ENCODE results near the gene PKD2.

The PKD2 gene

DNA sequence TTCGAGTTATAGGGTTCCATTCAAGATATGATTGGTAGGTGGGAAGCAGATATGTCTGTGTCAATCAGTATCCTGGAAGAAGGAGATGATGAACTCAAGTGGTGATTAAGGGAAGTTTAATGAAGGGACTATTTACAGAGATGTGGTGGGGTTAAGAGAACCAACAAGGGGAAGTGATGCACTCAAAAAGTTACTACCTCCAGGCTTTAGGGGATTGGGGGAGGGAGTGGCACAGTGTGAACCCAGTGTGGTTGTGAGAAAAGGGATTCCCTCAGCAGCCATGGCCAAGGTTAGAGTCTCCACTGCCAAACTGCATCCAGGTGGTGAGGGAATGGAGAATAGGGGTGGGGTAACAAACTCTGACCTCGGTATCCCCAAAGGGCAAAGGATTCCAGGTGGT is 27.9 kb downstream of the PKD2 start:
- TF ChIP-seq, protein P1, sequence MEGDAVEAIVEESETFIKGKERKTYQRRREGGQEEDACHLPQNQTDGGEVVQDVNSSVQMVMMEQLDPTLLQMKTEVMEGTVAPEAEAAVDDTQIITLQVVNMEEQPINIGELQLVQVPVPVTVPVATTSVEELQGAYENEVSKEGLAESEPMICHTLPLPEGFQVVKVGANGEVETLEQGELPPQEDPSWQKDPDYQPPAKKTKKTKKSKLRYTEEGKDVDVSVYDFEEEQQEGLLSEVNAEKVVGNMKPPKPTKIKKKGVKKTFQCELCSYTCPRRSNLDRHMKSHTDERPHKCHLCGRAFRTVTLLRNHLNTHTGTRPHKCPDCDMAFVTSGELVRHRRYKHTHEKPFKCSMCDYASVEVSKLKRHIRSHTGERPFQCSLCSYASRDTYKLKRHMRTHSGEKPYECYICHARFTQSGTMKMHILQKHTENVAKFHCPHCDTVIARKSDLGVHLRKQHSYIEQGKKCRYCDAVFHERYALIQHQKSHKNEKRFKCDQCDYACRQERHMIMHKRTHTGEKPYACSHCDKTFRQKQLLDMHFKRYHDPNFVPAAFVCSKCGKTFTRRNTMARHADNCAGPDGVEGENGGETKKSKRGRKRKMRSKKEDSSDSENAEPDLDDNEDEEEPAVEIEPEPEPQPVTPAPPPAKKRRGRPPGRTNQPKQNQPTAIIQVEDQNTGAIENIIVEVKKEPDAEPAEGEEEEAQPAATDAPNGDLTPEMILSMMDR (IDR thresholded peaks at IDR 0.05; ENCODE audit: low read depth, low read length): no peak
- Histone ChIP-seq H3K36me3 (peaks cover 31% of the 10 kb centered on the region), H3K27me3 (ENCODE audit: insufficient read depth, low read depth, severe bottlenecking) (no peaks in the 10 kb centered on the region), H3K4me3 (ENCODE audit: low read depth, low read length) (no peak overlapping the region), H3K27ac (no peak overlapping the region), H3K9me3 (ENCODE audit: severe bottlenecking) (no peaks in the 10 kb centered on the region)
- DNase-seq: no peak

DNA sequence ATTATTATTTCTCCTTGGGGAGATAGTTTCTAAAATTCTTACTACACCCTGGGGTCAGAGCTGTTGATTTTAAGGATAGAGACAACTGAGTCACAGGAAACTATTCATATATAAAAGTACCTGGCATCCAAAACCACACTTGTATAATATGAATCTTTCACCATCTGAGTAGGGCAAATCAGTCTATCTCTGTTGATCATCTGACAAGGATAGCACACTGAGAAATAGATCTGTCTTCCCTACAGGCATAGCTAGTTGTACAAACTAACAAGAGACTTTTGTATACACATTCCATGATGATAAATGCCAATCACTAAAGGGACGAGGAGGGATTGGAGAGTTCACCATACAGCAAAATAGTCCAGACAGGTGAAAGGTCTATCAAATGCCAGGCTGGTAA is 30.0 kb downstream of the PKD2 start:
- H3K27ac ChIP-seq: no peak overlapping the region
- H3K9me3 ChIP-seq (ENCODE audit: severe bottlenecking): no peaks in the 10 kb centered on the region
- TF ChIP-seq, protein P1 (IDR thresholded peaks at IDR 0.05; ENCODE audit: low read depth, low read length): no peak
- no peak overlapping the region for H3K4me3 ChIP-seq (ENCODE audit: low read depth, low read length)
- H3K36me3 ChIP-seq: peaks cover 51% of the 10 kb centered on the region
- no peaks in the 10 kb centered on the region for H3K27me3 ChIP-seq (ENCODE audit: insufficient read depth, low read depth, severe bottlenecking)
- DNase-seq: no peak

DNA sequence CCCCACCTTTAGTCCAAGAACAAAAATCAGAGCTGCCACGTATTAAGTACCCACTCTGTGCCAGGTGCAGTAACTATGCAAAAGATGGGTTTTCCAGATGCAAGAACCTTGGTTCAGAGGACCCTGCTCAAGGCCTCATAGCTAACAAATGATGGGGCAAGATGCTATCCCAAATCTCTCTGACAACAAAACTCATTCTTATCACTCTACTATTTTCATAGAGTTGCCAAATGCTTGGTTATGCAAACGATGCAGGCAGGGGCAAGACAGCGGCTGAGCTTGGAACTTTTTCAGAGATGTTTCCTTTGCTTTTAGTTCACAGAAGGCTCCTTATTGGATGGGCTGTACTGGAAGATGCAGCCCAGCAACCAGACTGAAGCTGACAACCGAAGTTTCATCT is 30.5 kb downstream of the PKD2 start:
- no peak for DNase-seq
- H3K9me3 ChIP-seq (ENCODE audit: severe bottlenecking): no peaks in the 10 kb centered on the region
- H3K36me3 ChIP-seq: peaks cover 56% of the 10 kb centered on the region
- no peak overlapping the region for H3K27ac ChIP-seq
- H3K27me3 ChIP-seq (ENCODE audit: insufficient read depth, low read depth, severe bottlenecking): no peaks in the 10 kb centered on the region
- H3K4me3 ChIP-seq (ENCODE audit: low read depth, low read length): no peak overlapping the region
- TF ChIP-seq, protein P1 (IDR thresholded peaks at IDR 0.05; ENCODE audit: low read depth, low read length): no peak

DNA sequence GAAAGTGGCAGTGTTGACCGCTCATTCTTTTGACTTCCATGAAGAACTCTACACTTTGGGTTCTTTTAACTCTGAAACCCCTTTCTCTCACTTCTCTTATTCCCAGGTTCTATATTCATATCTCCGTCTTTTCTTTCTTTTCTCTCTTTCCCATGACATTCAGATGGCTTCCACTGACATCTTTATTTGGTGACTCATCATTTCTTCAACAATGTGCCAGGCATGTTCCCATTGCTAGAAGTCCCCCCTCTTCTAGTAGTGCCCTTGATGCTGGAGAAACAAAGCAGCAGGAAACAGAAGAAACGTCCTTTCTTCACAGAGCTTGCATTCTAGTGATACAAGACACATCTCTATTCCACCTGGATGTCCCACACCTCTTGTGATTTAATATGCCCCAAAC is 33.3 kb downstream of the PKD2 start:
- Histone ChIP-seq H3K27me3 (ENCODE audit: insufficient read depth, low read depth, severe bottlenecking) (no peaks in the 10 kb centered on the region), H3K36me3 (peaks cover 68% of the 10 kb centered on the region), H3K9me3 (ENCODE audit: severe bottlenecking) (no peaks in the 10 kb centered on the region), H3K4me3 (ENCODE audit: low read depth, low read length) (no peak overlapping the region), H3K27ac (no peak overlapping the region)
- no peak for DNase-seq
- TF ChIP-seq, protein P1 (IDR thresholded peaks at IDR 0.05; ENCODE audit: low read depth, low read length): no peak

DNA sequence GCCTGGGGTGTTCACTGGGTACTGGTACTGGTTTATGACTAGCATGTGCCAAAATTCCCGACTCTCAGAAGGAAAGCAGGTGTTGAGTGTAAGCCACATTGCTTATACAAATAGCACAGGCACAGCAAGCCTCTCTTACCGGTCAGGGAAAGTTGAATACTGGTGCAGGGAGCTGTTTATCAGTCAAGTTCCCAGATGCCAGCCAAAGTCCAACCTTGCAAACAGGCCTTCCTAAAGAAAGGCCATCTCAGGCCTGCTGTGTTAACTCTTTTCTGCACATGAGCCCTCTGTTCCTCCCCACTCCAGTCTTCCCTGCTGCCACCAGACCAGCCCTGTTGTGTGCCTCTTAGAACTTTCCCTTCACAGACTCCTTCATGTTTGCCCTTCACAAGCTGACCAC is 34.2 kb downstream of the PKD2 start:
- Histone ChIP-seq H3K36me3 (peaks cover 72% of the 10 kb centered on the region), H3K9me3 (ENCODE audit: severe bottlenecking) (no peaks in the 10 kb centered on the region), H3K27ac (no peak overlapping the region), H3K27me3 (ENCODE audit: insufficient read depth, low read depth, severe bottlenecking) (no peaks in the 10 kb centered on the region), H3K4me3 (ENCODE audit: low read depth, low read length) (no peak overlapping the region)
- TF ChIP-seq, protein P1 (IDR thresholded peaks at IDR 0.05; ENCODE audit: low read depth, low read length): no peak
- no peak for DNase-seq

DNA sequence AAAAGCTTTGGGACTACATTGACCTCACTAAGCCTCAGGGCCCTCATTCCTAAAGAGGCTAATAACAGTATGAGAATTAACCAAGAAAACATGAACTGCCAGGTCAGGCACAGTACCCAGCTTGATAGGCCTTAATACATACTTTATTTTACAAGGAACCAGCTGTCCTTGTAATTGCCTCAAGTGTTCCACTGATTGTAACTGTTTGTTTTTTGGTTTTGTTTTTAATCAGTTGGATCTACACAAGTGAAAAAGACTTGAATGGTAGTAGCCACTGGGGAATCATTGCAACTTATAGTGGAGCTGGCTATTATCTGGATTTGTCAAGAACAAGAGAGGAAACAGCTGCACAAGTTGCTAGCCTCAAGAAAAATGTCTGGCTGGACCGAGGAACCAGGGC is 35.6 kb downstream of the PKD2 start:
- Histone ChIP-seq H3K4me3 (ENCODE audit: low read depth, low read length) (no peak overlapping the region), H3K9me3 (ENCODE audit: severe bottlenecking) (no peaks in the 10 kb centered on the region), H3K36me3 (peaks cover 77% of the 10 kb centered on the region), H3K27me3 (ENCODE audit: insufficient read depth, low read depth, severe bottlenecking) (no peaks in the 10 kb centered on the region), H3K27ac (no peak overlapping the region)
- DNase-seq: no peak
- TF ChIP-seq, protein P1 (IDR thresholded peaks at IDR 0.05; ENCODE audit: low read depth, low read length): no peak
